Measurements from ENCODE around the gene MBOAT1.

- TF ChIP-seq EP300 (IDR thresholded peaks at IDR 0.05) (no peak), CTCF (IDR thresholded peaks at IDR 0.05) (no peak)
These were observed 19.6 kb downstream of the MBOAT1 start for GRCh38 chr6:20192625-20193024.

All from stomach (tissue), 4 donors.